A549 (cell line): ENCODE measurements around the gene TTC33.

Source experiments
- CHD2 ChIP-seq: fragments of 150-350 bp; IDR thresholded peaks from 2 replicates; pipeline ENCODE4 v1.6.1; 2014; ENCODE audit warnings: low read length; ENCODE audit not compliant: partially characterized antibody
- EHMT2 ChIP-seq: fragments of 200-600 bp; sonication (generic); IDR thresholded peaks from 2 replicates; pipeline ENCODE4 v1.6.1; 2016; ENCODE audit warnings: antibody characterized with exemption, low read depth, mild to moderate bottlenecking, moderate library complexity
- EP300 ChIP-seq, 2 experiments: fragments of >200 bp; sonication (Bioruptor Twin); formaldehyde crosslinking; IDR thresholded peaks; 2 replicates in 1 of 2; 3 replicates in 1 of 2; pipeline ENCODE4 v1.6.1; 2016 to 2017
- POLR2A ChIP-seq: IDR thresholded peaks from 2 replicates; pipeline ENCODE4 v1.6.1; 2012; ENCODE audit warnings: mild to moderate bottlenecking, low read length
- RNF2 ChIP-seq: fragments of 200-600 bp; sonication (generic); IDR thresholded peaks from 2 replicates; pipeline ENCODE4 v1.6.1; 2016; ENCODE audit warnings: low read depth, mild to moderate bottlenecking, antibody characterized with exemption, moderate library complexity, borderline replicate concordance
- TF ChIP-seq, protein P1 (sequence below): fragments of >200 bp; sonication (Bioruptor Twin); formaldehyde crosslinking; IDR thresholded peaks from 3 replicates; pipeline ENCODE4 v1.5.1; 2016
- TF ChIP-seq, protein P2 (sequence below): fragments of 150-350 bp; IDR thresholded peaks from 2 replicates; pipeline ENCODE4 v1.6.1; 2014; ENCODE audit warnings: low read depth, mild to moderate bottlenecking, low read length

DNA sequence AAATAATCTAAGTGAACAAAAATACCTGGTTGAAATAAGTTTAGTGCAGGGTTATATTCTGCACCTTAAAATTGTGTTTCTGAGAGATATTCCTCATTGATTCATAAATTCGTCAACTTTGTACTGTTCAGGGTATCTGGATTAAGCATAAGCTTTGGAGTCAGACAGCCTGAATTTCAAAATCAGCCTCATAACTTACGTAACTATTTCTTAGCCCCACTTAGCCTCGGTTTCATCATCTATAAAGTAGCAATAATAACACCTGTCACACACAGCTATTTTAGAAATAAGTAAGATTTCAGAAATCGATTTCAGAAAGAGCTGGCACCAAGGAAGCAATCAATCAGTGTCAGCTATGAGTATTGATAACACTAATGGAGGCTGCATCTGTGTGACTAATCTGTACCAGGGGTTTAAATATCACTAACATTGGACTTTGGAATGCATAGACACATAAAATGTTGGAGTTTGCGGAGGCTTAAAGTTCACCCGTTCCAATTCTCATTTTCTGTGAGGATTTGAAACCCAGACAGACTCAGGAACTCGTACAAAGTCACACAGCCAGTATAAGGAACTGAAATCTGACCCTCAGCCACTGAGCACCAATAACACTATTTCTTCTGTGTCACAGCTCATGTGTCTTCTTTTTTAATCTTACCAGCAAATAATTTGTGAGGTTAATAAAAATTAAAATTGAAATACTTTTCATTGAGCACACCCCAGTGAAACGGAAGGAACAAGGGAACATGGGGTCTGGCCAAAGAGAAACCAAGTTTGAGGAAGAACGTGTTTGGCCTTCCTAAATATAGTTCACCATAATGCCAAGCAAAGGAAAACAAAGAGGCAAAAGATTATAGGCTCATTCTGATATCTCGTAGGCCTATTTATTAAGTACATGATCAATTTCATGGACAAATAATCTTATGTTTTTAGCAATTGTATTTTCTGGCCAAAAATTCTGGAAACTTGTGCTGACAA, 270.5 kb downstream of the TTC33 start:
- no peak for TF ChIP-seq CHD2
- TF ChIP-seq EHMT2, result no peak
- TF ChIP-seq, protein P1, sequence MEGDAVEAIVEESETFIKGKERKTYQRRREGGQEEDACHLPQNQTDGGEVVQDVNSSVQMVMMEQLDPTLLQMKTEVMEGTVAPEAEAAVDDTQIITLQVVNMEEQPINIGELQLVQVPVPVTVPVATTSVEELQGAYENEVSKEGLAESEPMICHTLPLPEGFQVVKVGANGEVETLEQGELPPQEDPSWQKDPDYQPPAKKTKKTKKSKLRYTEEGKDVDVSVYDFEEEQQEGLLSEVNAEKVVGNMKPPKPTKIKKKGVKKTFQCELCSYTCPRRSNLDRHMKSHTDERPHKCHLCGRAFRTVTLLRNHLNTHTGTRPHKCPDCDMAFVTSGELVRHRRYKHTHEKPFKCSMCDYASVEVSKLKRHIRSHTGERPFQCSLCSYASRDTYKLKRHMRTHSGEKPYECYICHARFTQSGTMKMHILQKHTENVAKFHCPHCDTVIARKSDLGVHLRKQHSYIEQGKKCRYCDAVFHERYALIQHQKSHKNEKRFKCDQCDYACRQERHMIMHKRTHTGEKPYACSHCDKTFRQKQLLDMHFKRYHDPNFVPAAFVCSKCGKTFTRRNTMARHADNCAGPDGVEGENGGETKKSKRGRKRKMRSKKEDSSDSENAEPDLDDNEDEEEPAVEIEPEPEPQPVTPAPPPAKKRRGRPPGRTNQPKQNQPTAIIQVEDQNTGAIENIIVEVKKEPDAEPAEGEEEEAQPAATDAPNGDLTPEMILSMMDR, result no peak
- TF ChIP-seq POLR2A, result no peak
- no peak for TF ChIP-seq EP300 (IDR thresholded peaks at IDR 0.05)
- TF ChIP-seq RNF2, result no peak
- TF ChIP-seq, protein P2, sequence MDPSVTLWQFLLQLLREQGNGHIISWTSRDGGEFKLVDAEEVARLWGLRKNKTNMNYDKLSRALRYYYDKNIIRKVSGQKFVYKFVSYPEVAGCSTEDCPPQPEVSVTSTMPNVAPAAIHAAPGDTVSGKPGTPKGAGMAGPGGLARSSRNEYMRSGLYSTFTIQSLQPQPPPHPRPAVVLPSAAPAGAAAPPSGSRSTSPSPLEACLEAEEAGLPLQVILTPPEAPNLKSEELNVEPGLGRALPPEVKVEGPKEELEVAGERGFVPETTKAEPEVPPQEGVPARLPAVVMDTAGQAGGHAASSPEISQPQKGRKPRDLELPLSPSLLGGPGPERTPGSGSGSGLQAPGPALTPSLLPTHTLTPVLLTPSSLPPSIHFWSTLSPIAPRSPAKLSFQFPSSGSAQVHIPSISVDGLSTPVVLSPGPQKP, result no peak
